ENCODE data around the gene CDK5RAP1.

Gene CDK5RAP1

DNA sequence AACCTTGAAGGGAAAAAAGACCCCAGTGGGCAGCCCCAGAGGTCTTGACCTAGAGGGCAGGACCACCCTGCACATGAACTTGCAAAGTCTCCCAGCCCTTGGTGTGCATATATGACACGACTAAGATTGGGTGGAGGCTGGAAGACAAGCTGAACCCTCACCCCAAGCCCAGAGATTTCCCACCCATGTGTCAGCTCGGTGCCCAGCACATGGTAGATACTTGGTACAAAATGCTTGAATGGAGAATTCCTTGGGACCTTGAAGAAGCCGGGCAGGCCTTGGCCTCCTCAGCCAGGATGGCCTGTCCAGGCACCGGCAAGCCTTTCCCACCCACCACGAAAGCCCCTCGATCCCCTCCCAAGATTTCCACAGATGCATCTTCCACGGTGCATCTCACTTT lies 67.7 kb downstream of the CDK5RAP1 start:
- ATAC-seq = no peak
- TF ChIP-seq RARB (CRISPR knock-in tag; IDR thresholded peaks at IDR 0.05) = no peak
- no peak for TF ChIP-seq ZFP3 (CRISPR knock-in tag; IDR thresholded peaks at IDR 0.05)
- TF ChIP-seq, protein P1, sequence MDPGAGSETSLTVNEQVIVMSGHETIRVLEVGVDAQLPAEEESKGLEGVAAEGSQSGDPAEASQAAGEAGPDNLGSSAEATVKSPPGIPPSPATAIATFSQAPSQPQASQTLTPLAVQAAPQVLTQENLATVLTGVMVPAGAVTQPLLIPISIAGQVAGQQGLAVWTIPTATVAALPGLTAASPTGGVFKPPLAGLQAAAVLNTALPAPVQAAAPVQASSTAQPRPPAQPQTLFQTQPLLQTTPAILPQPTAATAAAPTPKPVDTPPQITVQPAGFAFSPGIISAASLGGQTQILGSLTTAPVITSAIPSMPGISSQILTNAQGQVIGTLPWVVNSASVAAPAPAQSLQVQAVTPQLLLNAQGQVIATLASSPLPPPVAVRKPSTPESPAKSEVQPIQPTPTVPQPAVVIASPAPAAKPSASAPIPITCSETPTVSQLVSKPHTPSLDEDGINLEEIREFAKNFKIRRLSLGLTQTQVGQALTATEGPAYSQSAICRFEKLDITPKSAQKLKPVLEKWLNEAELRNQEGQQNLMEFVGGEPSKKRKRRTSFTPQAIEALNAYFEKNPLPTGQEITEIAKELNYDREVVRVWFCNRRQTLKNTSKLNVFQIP (CRISPR knock-in tag; IDR thresholded peaks at IDR 0.05; ENCODE audit: borderline replicate concordance, low read depth) = no peak
- TF ChIP-seq ISL1 (CRISPR knock-in tag; IDR thresholded peaks at IDR 0.05) = no peak
- TF ChIP-seq ZFP30 (CRISPR knock-in tag; IDR thresholded peaks at IDR 0.05) = no peak
- TF ChIP-seq CSDC2 (CRISPR knock-in tag; IDR thresholded peaks at IDR 0.05) = no peak
- TF ChIP-seq SNAI2 (CRISPR knock-in tag; IDR thresholded peaks at IDR 0.05) = no peak
- TF ChIP-seq, protein P2, sequence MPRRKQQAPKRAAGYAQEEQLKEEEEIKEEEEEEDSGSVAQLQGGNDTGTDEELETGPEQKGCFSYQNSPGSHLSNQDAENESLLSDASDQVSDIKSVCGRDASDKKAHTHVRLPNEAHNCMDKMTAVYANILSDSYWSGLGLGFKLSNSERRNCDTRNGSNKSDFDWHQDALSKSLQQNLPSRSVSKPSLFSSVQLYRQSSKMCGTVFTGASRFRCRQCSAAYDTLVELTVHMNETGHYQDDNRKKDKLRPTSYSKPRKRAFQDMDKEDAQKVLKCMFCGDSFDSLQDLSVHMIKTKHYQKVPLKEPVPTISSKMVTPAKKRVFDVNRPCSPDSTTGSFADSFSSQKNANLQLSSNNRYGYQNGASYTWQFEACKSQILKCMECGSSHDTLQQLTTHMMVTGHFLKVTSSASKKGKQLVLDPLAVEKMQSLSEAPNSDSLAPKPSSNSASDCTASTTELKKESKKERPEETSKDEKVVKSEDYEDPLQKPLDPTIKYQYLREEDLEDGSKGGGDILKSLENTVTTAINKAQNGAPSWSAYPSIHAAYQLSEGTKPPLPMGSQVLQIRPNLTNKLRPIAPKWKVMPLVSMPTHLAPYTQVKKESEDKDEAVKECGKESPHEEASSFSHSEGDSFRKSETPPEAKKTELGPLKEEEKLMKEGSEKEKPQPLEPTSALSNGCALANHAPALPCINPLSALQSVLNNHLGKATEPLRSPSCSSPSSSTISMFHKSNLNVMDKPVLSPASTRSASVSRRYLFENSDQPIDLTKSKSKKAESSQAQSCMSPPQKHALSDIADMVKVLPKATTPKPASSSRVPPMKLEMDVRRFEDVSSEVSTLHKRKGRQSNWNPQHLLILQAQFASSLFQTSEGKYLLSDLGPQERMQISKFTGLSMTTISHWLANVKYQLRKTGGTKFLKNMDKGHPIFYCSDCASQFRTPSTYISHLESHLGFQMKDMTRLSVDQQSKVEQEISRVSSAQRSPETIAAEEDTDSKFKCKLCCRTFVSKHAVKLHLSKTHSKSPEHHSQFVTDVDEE (CRISPR knock-in tag; IDR thresholded peaks at IDR 0.05) = no peak
- TF ChIP-seq BACH2 (CRISPR knock-in tag; IDR thresholded peaks at IDR 0.05; ENCODE audit: borderline replicate concordance) = no peak
- TF ChIP-seq ESRRG (CRISPR knock-in tag; IDR thresholded peaks at IDR 0.05) = no peak
- TF ChIP-seq ZC3H10 (CRISPR knock-in tag; IDR thresholded peaks at IDR 0.05) = no peak
- no peak for TF ChIP-seq GLIS3 (CRISPR knock-in tag; IDR thresholded peaks at IDR 0.05)
- TF ChIP-seq ZNF8 (CRISPR knock-in tag; IDR thresholded peaks at IDR 0.05) = no peak
- TF ChIP-seq TOX (CRISPR knock-in tag; IDR thresholded peaks at IDR 0.05; ENCODE audit: borderline replicate concordance) = no peak
- TF ChIP-seq ZNF565 (CRISPR knock-in tag; conservative IDR thresholded peaks at IDR 0.05; ENCODE audit: low read depth) = no peak
- no peak for TF ChIP-seq TCF4 (CRISPR knock-in tag; IDR thresholded peaks at IDR 0.05; ENCODE audit: borderline replicate concordance)
- TF ChIP-seq, protein P3, sequence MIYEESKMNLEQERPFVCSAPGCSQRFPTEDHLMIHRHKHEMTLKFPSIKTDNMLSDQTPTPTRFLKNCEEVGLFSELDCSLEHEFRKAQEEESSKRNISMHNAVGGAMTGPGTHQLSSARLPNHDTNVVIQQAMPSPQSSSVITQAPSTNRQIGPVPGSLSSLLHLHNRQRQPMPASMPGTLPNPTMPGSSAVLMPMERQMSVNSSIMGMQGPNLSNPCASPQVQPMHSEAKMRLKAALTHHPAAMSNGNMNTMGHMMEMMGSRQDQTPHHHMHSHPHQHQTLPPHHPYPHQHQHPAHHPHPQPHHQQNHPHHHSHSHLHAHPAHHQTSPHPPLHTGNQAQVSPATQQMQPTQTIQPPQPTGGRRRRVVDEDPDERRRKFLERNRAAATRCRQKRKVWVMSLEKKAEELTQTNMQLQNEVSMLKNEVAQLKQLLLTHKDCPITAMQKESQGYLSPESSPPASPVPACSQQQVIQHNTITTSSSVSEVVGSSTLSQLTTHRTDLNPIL (CRISPR knock-in tag; IDR thresholded peaks at IDR 0.05; ENCODE audit: low read depth) = no peak
- TF ChIP-seq OSR1 (CRISPR knock-in tag; IDR thresholded peaks at IDR 0.05) = no peak

DNA sequence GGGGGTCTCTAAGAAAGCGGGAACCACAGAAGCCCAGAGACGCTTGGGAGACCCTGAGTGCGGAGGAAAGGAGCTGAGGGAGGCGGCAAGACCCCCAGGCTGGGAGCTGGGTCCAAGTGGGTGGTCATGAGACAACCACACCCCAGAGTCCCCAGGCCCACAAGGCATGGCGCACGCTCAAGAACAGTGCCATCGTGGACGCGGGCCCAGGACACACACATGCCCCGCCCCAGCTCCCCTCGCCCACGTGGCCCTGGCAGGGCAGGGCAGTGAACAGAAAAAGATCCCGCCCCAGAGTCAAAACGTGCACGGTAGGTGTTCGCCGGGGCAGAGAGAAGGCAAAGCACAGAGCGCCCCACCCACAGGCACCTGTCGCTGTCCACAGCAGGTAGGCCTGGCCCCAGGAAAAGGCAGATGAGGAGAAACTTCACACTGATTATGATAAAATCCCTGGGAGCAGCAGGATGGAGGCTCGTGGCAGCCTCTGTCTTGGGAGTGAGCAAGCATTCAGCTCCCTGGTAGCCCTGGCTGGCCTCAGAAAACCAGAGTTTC lies 68.3 kb downstream of the CDK5RAP1 start:
- no peak; the same call in 2 of the 3 replicates for ATAC-seq
- TF ChIP-seq ESRRG (CRISPR knock-in tag; IDR thresholded peaks at IDR 0.05) = no peak
- no peak for TF ChIP-seq ZFP3 (CRISPR knock-in tag; IDR thresholded peaks at IDR 0.05)
- TF ChIP-seq ZNF8 (CRISPR knock-in tag; IDR thresholded peaks at IDR 0.05) = no peak
- TF ChIP-seq, protein P4, sequence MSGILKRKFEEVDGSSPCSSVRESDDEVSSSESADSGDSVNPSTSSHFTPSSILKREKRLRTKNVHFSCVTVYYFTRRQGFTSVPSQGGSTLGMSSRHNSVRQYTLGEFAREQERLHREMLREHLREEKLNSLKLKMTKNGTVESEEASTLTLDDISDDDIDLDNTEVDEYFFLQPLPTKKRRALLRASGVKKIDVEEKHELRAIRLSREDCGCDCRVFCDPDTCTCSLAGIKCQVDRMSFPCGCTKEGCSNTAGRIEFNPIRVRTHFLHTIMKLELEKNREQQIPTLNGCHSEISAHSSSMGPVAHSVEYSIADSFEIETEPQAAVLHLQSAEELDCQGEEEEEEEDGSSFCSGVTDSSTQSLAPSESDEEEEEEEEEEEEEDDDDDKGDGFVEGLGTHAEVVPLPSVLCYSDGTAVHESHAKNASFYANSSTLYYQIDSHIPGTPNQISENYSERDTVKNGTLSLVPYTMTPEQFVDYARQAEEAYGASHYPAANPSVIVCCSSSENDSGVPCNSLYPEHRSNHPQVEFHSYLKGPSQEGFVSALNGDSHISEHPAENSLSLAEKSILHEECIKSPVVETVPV (CRISPR knock-in tag; IDR thresholded peaks at IDR 0.05) = no peak
- TF ChIP-seq, protein P1 (CRISPR knock-in tag; IDR thresholded peaks at IDR 0.05; ENCODE audit: borderline replicate concordance, low read depth) = no peak
- TF ChIP-seq ZNF70 (CRISPR knock-in tag; IDR thresholded peaks at IDR 0.05) = no peak
- no peak for TF ChIP-seq ISL1 (CRISPR knock-in tag; IDR thresholded peaks at IDR 0.05)
- no peak for TF ChIP-seq PPARA (CRISPR knock-in tag; IDR thresholded peaks at IDR 0.05; ENCODE audit: borderline replicate concordance)
- no peak for TF ChIP-seq ZNF565 (CRISPR knock-in tag; conservative IDR thresholded peaks at IDR 0.05; ENCODE audit: low read depth)
- TF ChIP-seq, protein P3 (CRISPR knock-in tag; IDR thresholded peaks at IDR 0.05; ENCODE audit: low read depth) = no peak
- no peak for TF ChIP-seq ZC3H10 (CRISPR knock-in tag; IDR thresholded peaks at IDR 0.05)
- TF ChIP-seq, protein P2 (CRISPR knock-in tag; IDR thresholded peaks at IDR 0.05) = no peak
- no peak for TF ChIP-seq CSDC2 (CRISPR knock-in tag; IDR thresholded peaks at IDR 0.05)
